GM19023 (cell line): Measurements from ENCODE around the gene GPR52.

Source experiments
- ATAC-seq: cut with Tn5 transposase; IDR thresholded peaks from one replicate; pipeline ENCODE4 v1.9.1; 2021; ENCODE audit warnings: mild to moderate bottlenecking, moderate library complexity; ENCODE audit not compliant: unreplicated experiment

The GPR52 gene

DNA sequence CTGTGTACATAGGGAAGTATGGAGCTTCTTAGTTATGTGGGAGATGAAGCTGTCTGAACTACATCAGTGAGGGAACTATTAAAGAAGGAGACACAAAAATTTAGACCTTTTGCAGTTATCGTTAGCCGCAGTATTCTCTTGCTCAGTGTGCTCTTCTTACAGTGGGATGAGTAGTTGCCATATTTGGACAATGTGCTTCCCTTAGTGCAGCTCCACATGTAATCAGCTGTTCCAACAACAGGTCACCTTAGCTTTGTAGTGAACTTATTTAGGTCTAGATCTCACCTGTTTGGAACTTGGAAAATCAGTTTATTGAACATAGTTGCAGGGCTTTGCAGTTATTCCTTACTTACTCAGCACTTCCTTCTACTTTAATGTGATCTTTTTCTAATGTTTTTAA lies 18.1 kb downstream of the GPR52 start:
- ATAC-seq = no peak

DNA sequence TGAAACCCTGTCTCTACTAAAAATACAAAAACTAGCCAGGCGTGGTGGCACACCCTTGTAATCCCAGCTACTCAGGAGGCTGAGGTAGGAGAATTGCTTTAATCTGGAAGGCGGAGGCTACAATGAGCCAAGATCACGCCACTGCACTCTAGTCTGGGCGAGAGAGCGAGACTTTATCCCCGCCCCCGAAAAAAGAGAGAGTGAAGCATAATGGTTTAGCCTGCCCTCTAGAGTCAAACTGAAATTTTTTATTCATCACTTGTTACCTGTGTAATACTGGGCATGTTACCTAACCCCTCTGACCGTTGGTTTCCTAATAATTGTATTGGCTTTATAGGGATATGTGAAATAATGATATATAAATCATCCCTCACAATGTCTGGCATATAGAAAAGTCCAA lies 18.8 kb downstream of the GPR52 start:
- ATAC-seq = no peak

- ATAC-seq = no peak
These were observed 21.3 kb downstream of the GPR52 start for GRCh38 chr1:174469052-174469451.

GRCh38 chr1:174469687-174470086 lies 21.9 kb downstream of the GPR52 start:
- no peak for ATAC-seq

GRCh38 chr1:174479281-174479680 lies 31.5 kb downstream of the GPR52 start:
- no peak for ATAC-seq

DNA sequence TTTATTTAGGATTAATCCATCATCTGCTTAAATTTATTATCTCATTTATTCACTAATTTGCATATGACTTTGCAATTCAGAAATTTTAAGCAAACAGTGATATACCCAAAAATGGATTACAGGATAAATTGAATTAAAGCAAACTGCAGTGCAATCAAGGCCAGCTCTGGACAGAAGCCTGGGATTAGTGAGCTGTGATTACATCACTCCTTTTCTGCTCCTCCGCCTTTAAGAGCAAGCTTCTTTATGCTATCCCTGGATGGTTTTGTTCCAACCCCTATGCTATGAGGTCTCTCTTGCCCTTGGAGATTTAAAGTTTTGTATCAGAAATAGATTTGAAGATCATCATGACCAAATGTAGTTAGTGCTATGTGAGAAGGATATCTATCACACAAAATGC lies 32.6 kb downstream of the GPR52 start:
- no peak for ATAC-seq

GRCh38 chr1:174491606-174492005 lies 43.8 kb downstream of the GPR52 start:
- no peak for ATAC-seq

- ATAC-seq = no peak
These were observed 49.7 kb downstream of the GPR52 start for GRCh38 chr1:174497478-174497877.
